A549 (cell line): Measurements from ENCODE around the gene GCNT3. TPM values are rescaled to one million over a fixed set of nuclear protein-coding genes. Genes with fewer than 3 reads are reported as not detected.

Source experiments
- ATAC-seq, 2 experiments: fragments of 200-7000 bp in 1 of 2; fragments of >200 bp in 1 of 2; cut with Nextera tagmentation in 1 of 2; cut with Tn5 transposase in 1 of 2; 3 replicates each; pipeline versions ENCODE4 v1.8.0 to v1.9.1; 2018 to 2020; ENCODE audit warnings: mild to moderate bottlenecking in 1 of 2, moderate library complexity in 1 of 2
- CTCF ChIA-PET: fragments of 300-600 bp; sonication (Branson Sonifier 250); formaldehyde crosslinking; extraction: SDS; loops from one replicate; lab custom pipeline; 2021; ENCODE audit warnings: antibody characterized with exemption, inconsistent platforms; lab: Yijun Ruan, JAX
- POLR2A ChIA-PET: fragments of 350-600 bp; formaldehyde crosslinking; extraction: SDS; loops from one replicate; lab custom pipeline; 2021; ENCODE audit warnings: antibody characterized with exemption, inconsistent platforms; lab: Yijun Ruan, JAX
- DNase-seq, 2 experiments: peaks; one replicate each; pipeline versions ENCODE4 v3.0.0 to v3.0.0-alpha.2; 2011 to 2016; ENCODE audit warnings: low read depth in 1 of 2, low spot score in 1 of 2
- FAIRE-seq: peaks from 2 replicates; lab custom pipeline; 2011; peaks lifted over from hg19 to GRCh38; lab: Jason Lieb, UNC
- H3K27ac ChIP-seq, 2 experiments: fragments of >200 bp; sonication (Bioruptor Twin); formaldehyde crosslinking; 3 replicates each; pipeline ENCODE4 v1.5.1; 2016 to 2017
- H3K4me1 ChIP-seq: fragments of >200 bp; sonication (Bioruptor Twin); formaldehyde crosslinking; 3 replicates; pipeline ENCODE4 v1.6.1; 2016
- H3K4me2 ChIP-seq: fragments of >200 bp; sonication (Bioruptor Twin); formaldehyde crosslinking; 3 replicates; pipeline ENCODE4 v1.6.1; 2016
- H3K4me3 ChIP-seq: fragments of >200 bp; sonication (Bioruptor Twin); formaldehyde crosslinking; 3 replicates; pipeline ENCODE4 v1.5.1; 2016
- H3K9me3 ChIP-seq: fragments of >200 bp; sonication (Bioruptor Twin); formaldehyde crosslinking; 3 replicates; pipeline ENCODE4 v1.6.1; 2016
- CBX2 ChIP-seq: fragments of 200-600 bp; sonication (generic); IDR thresholded peaks from 2 replicates; pipeline ENCODE4 v1.6.1; 2016; ENCODE audit warnings: low read depth, mild to moderate bottlenecking, borderline replicate concordance
- GATA3 ChIP-seq: IDR thresholded peaks from 2 replicates; pipeline ENCODE4 v1.6.1; 2012; ENCODE audit warnings: borderline replicate concordance
- MYC ChIP-seq: IDR thresholded peaks from 2 replicates; pipeline ENCODE4 v1.6.1; 2012; ENCODE audit warnings: mild to moderate bottlenecking, inconsistent platforms, low read length, improper control_type of control experiment, borderline replicate concordance
- NFE2L2 ChIP-seq: fragments of 150-350 bp; conservative IDR thresholded peaks from 2 replicates; pipeline ENCODE4 v1.6.1; 2014; ENCODE audit warnings: low read length
- RAD21 ChIP-seq, 2 experiments: fragments of >200 bp in 1 of 2; sonication (Bioruptor Twin) in 1 of 2; formaldehyde crosslinking in 1 of 2; IDR thresholded peaks in 1 of 2; conservative IDR thresholded peaks in 1 of 2; 2 replicates in 1 of 2; 3 replicates in 1 of 2; pipeline ENCODE4 v1.6.1; 2012 to 2018; ENCODE audit warnings: inconsistent platforms in 1 of 2
- RCOR1 ChIP-seq: fragments of 150-350 bp; IDR thresholded peaks from 2 replicates; pipeline ENCODE4 v1.6.1; 2014; ENCODE audit warnings: antibody characterized with exemption, low read length, low read depth
- WGBS: methylation state at CpG from one replicate; pipeline ENCODE4 v1.1.6; 2017; ENCODE audit errors: missing lambda C conversion rate; 5-methylcytosine and 5-hydroxymethylcytosine counted together
- polyA plus RNA-seq, 4 experiments: library from polyadenylated mRNA; depleted of rRNA in 3 of 4; stranded (reverse); fragments of >200 nt; fragmentation: RNase III in 1 of 4; extraction: RNeasy Plus Mini Kit Qiagen cat#74134 plus additional on column Dnase treatment in 1 of 4; gene quantifications; 2 replicates in 3 of 4; 3 replicates in 1 of 4; pipeline ENCODE4 v1.2.3, GENCODE V29; 2011 to 2017
- small RNA-seq, 6 experiments: library from RNA; depleted of rRNA; stranded (forward); fragments of <200 nt; gene quantifications; one replicate each; pipeline ENCODE3, GENCODE V24; 2012

Gene GCNT3
- polyA plus RNA-seq, 2 of the 4 experiments (the other 2 are of a cell fraction): 69.2 to 134 TPM

GRCh38 chr15:59668556-59668955 lies 57.0 kb downstream of the GCNT3 start:
- 94% methylated on average over 8 of the region's 8 CpGs for WGBS
- FAIRE-seq: no peak
- no peak for DNase-seq
- TF ChIP-seq RCOR1 (no peak), GATA3 (no peak), NFE2L2 (no peak), RAD21 (conservative IDR thresholded peaks at IDR 0.05 in 1 of 2, IDR thresholded peaks at IDR 0.05 in 1 of 2) (no peak), MYC (no peak), CBX2 (no peak)
- ChIA-PET POLR2A (no interaction called here), CTCF (interaction anchor here (1.2 kb wide), 1 partner anchor 139 kb away, joined by 4 read pairs; no protein-coding TSS in a partner anchor)
- Histone ChIP-seq H3K4me3 (no peak overlapping the region), H3K9me3 (no peaks in the 10 kb centered on the region), H3K27ac (no peak overlapping the region), H3K4me2 (no peak overlapping the region), H3K4me1 (no peaks in the 10 kb centered on the region)
- no peak for ATAC-seq

Small RNA genes lying within 50 kb of the gene (small RNA-seq; reads per million reads assigned to genes)
- gene RNA5SP396: 0 reads per million in 6 experiments

Other genes starting within 250 kb of the GCNT3 start
- gene MYO1E, start 238.9 kb upstream of the GCNT3 start, polyA plus RNA-seq (2011; rRNA removed): 451 and 497 TPM in 2 replicates
- 168 to 202 TPM (median 181 TPM) in 3 replicates for gene MYO1E, start 238.9 kb upstream of the GCNT3 start, polyA plus RNA-seq (2017; fragmentation: RNase III; extraction: RNeasy Plus Mini Kit Qiagen cat#74134 plus additional on column Dnase treatment)
- 12.4 and 13.1 TPM in 2 replicates for gene FAM81A, start 173.6 kb upstream of the GCNT3 start, polyA plus RNA-seq (2011; rRNA removed)
- gene FAM81A, start 173.6 kb upstream of the GCNT3 start, polyA plus RNA-seq (2017; fragmentation: RNase III; extraction: RNeasy Plus Mini Kit Qiagen cat#74134 plus additional on column Dnase treatment): 11.5 to 15.1 TPM (median 12.7 TPM) in 3 replicates
- 137 and 220 TPM in 2 replicates for gene GTF2A2, start 45.7 kb downstream of the GCNT3 start, polyA plus RNA-seq (2011; rRNA removed)
- gene GTF2A2, start 45.7 kb downstream of the GCNT3 start, polyA plus RNA-seq (2017; fragmentation: RNase III; extraction: RNeasy Plus Mini Kit Qiagen cat#74134 plus additional on column Dnase treatment): 259 to 282 TPM (median 267 TPM) in 3 replicates
- 93.6 and 146 TPM in 2 replicates for gene BNIP2, start 77.5 kb downstream of the GCNT3 start, polyA plus RNA-seq (2011; rRNA removed)
- 90.8 to 107 TPM (median 101 TPM) in 3 replicates for gene BNIP2, start 77.5 kb downstream of the GCNT3 start, polyA plus RNA-seq (2017; fragmentation: RNase III; extraction: RNeasy Plus Mini Kit Qiagen cat#74134 plus additional on column Dnase treatment)